HG03575 (cell line): ENCODE measurements around the gene LRRFIP2.
A peak's percentile ranks its signal among the peaks of the same experiment; 100 is the strongest.

Experiments
- ATAC-seq: cut with Tn5 transposase; IDR thresholded peaks from one replicate; pipeline ENCODE4 v1.9.1; 2021; ENCODE audit not compliant: unreplicated experiment, insufficient number of reproducible peaks, low FRiP score; ENCODE audit errors: extremely low read depth

The LRRFIP2 gene

GRCh38 chr3:37194533-37194932, 20.2 kb upstream of the LRRFIP2 start:
- no peak for ATAC-seq

DNA sequence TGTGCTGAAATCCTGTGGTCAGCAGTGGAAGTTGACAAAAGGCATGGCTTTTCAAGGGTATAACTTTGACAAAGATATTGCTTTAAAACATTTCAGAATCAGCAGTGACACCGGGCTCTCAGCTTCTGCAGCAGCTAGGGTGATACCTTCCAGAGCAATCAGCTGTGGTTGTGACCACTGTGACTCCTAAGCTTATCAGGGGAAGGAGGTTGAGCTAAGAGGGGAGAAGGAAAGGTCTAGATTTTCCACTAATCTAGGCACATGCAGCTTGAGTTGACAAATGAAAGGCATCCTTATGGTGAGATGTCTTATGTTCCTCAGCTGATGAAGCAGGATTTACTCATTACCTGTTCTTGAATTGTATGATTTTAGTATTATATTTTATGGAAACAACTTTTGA, 16.3 kb upstream of the LRRFIP2 start:
- ATAC-seq, result no peak

GRCh38 chr3:37189109-37189508, 14.7 kb upstream of the LRRFIP2 start:
- no peak for ATAC-seq

DNA sequence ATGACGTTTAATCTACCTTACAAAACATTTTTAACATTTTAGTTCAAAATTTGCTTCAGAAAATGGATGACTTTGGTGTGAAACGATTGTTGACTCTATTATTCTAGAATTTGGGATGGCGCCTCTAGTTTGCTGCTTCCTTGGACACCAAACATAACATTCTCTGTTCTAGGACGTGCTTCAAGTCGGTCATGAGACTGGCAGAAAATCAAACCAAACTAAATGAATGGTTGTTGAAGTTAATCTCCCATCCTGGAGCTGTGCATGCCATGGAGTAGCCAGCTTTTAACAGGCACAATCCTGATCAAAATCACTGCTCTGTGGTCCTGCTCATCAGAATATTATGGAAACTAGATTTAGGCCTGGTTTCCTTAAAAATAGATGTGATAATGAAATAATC, 9.6 kb upstream of the LRRFIP2 start:
- ATAC-seq, result no peak

GRCh38 chr3:37183375-37183831, 9.0 kb upstream of the LRRFIP2 start:
- no peak for ATAC-seq

- no peak for ATAC-seq
These were observed 8.4 kb upstream of the LRRFIP2 start for GRCh38 chr3:37182816-37183215.

DNA sequence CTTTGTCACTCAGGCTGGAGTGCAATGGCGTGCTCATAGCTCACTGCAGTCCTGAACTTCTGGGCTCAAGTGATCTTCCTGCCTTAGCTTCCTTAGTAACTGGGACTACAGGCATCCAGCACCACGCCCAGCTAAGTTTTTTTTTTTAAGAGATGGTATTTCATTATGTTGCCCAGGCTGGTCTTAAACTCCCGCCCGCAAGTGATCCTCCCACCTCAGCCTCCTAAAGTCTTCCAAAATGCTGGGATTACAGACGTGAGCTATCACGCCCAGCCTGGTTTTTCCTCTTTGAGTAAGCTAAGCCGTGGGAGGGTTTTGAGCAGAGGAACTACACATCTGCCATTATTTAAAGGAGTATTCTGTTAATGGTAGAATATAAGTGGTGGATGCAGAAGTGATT, 7.4 kb upstream of the LRRFIP2 start:
- ATAC-seq, result no peak

GRCh38 chr3:37179144-37179967, 5.0 kb upstream of the LRRFIP2 start:
- no peak for ATAC-seq

GRCh38 chr3:37173806-37174205, 576 bp downstream of the LRRFIP2 start:
- no peak for ATAC-seq

GRCh38 chr3:37171144-37171543, 3.2 kb downstream of the LRRFIP2 start:
- no peak for ATAC-seq

DNA sequence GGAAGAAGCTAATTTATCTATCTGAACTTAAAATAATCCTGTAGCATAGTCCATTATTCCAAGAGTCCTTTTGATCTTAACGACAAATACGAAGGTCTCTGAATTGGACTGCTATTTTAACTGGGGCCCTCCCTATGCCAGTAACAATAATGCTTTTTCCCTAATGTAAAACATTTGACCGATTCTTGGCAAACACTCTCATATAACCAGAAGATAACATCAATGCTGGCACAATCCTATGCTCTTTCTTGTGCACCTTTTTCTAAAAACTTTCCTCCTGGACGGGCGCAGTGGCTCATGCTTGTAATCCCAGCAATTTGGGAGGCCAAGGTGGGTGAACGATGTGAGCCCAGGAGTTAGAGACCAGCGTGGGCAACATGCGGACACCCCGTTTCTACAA, 3.9 kb downstream of the LRRFIP2 start:
- no peak for ATAC-seq

DNA sequence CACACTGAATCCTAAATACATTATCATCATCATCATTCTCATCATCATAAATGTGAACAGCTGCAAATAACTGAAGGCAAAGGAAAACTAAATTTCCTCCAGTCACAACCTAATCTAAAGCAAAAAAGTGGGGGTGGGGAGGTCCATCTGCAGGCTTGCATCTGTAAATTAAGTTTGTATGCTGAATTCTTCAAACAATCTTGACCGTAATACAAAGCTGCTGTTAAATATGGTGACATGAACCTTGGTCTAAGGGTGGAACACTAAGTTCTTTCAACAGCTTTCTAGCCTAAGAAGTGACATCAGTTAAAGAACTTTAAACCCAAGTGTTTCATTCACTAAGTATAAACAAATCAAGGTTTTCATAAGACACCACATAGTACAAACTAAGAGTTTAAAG, 4.3 kb downstream of the LRRFIP2 start:
- ATAC-seq, result no peak

- no peak for ATAC-seq
These were observed 5.5 kb downstream of the LRRFIP2 start for GRCh38 chr3:37168896-37169295.

DNA sequence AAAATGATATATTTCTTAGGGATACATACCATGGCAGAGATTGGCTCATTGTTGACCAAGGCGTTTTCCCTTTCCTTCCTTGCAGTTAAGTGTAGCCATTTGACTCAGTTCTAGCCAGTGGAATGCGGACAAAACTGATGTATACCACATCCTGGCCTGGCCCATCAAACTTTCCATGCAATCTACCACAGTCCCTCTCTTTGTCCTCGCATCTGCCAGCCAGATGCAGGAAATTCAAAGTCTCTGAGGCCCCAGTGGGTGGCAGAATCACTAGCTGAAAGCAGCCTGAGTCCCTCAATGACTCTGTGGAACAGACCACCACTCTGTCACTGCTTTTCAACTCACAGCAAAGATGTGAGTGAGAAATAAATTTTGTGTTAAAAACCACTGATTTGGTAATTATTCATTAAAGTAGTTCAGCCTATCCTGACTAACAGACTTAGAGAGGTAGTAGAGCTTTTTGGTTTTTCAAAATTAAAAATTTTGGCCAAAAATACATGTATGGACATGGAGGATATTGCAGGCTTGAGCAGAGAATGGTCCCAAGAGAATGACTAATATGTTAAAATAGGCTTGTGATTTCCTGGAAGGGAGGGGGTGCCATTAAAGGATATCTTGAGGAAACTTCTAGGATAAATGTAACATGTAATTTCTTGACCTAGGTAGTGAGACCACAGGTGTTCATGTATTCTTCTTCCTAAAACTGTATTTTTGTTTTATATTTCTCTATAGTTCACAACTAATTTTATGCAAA, 10.9 kb downstream of the LRRFIP2 start:
- ATAC-seq, result no peak

- peak; percentile 80 for ATAC-seq
These were observed 11.7 kb downstream of the LRRFIP2 start for GRCh38 chr3:37162501-37163245.

DNA sequence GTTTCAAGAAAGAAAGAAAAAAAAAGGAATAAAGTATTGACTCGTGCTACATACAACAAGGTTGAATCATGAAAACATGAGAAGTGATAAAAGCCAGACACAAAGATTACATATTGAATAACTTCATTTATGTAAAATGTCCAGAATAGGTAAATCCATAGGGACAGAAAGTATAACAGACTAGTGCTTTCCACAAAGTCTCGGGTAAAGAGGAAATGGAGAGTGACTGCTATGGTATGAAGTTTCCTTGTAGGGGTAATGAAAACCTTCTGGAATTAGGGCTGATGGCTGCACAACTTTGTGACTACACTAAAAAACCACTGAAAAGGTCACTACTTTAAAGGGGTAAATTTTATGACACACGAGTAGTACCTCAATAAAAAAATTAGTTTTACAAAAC, 13.0 kb downstream of the LRRFIP2 start:
- no peak for ATAC-seq

- no peak for ATAC-seq
These were observed 18.6 kb downstream of the LRRFIP2 start for GRCh38 chr3:37155782-37156181.

GRCh38 chr3:37154668-37155314, 19.6 kb downstream of the LRRFIP2 start:
- ATAC-seq, result no peak

- ATAC-seq, result no peak
These were observed 23.8 kb downstream of the LRRFIP2 start for GRCh38 chr3:37150621-37151020.
